ENCODE measurements around the gene SLC2A5.

DNA sequence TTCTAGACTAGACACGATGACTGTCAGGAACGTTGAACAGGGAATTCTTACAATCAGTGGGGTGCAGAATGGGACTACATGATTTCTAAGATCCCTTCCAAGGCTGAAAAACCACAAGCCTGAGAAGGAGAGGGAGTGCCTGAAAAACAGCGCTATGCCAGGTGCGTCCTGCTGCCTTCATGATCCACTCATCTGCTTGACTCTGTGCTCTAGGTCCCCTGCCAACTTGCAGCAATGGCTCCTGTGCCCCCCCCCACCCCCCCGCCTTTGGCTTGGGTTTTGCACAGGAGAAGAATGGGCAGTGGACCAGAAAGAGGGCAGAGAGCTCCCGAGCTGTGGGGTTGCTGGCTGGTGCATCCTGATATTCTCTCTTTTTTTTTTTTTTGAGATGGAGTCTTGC, 49.1 kb downstream of the SLC2A5 start:
- no peak for TF ChIP-seq RFX5 (IDR thresholded peaks at IDR 0.05; ENCODE audit: low read depth, low read length)
- TF ChIP-seq, protein P1, sequence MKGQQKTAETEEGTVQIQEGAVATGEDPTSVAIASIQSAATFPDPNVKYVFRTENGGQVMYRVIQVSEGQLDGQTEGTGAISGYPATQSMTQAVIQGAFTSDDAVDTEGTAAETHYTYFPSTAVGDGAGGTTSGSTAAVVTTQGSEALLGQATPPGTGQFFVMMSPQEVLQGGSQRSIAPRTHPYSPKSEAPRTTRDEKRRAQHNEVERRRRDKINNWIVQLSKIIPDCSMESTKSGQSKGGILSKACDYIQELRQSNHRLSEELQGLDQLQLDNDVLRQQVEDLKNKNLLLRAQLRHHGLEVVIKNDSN (CRISPR knock-in tag; IDR thresholded peaks at IDR 0.05), result no peak
- no peak for TF ChIP-seq ZNF274 (IDR thresholded peaks at IDR 0.05; ENCODE audit: borderline replicate concordance, low read depth, low read length)
- TF ChIP-seq, protein P2, sequence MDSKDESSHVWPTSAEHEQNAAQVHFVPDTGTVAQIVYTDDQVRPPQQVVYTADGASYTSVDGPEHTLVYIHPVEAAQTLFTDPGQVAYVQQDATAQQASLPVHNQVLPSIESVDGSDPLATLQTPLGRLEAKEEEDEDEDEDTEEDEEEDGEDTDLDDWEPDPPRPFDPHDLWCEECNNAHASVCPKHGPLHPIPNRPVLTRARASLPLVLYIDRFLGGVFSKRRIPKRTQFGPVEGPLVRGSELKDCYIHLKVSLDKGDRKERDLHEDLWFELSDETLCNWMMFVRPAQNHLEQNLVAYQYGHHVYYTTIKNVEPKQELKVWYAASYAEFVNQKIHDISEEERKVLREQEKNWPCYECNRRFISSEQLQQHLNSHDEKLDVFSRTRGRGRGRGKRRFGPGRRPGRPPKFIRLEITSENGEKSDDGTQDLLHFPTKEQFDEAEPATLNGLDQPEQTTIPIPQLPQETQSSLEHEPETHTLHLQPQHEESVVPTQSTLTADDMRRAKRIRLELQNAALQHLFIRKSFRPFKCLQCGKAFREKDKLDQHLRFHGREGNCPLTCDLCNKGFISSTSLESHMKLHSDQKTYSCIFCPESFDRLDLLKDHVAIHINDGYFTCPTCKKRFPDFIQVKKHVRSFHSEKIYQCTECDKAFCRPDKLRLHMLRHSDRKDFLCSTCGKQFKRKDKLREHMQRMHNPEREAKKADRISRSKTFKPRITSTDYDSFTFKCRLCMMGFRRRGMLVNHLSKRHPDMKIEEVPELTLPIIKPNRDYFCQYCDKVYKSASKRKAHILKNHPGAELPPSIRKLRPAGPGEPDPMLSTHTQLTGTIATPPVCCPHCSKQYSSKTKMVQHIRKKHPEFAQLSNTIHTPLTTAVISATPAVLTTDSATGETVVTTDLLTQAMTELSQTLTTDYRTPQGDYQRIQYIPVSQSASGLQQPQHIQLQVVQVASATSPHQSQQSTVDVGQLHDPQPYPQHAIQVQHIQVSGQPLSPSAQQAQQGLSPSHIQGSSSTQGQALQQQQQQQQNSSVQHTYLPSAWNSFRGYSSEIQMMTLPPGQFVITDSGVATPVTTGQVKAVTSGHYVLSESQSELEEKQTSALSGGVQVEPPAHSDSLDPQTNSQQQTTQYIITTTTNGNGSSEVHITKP (IDR thresholded peaks at IDR 0.05; ENCODE audit: partially characterized antibody), result no peak
- TF ChIP-seq COPS2 (conservative IDR thresholded peaks at IDR 0.05), result no peak
- no peak for TF ChIP-seq POLR2A (conservative IDR thresholded peaks at IDR 0.05)
- TF ChIP-seq, protein P3, sequence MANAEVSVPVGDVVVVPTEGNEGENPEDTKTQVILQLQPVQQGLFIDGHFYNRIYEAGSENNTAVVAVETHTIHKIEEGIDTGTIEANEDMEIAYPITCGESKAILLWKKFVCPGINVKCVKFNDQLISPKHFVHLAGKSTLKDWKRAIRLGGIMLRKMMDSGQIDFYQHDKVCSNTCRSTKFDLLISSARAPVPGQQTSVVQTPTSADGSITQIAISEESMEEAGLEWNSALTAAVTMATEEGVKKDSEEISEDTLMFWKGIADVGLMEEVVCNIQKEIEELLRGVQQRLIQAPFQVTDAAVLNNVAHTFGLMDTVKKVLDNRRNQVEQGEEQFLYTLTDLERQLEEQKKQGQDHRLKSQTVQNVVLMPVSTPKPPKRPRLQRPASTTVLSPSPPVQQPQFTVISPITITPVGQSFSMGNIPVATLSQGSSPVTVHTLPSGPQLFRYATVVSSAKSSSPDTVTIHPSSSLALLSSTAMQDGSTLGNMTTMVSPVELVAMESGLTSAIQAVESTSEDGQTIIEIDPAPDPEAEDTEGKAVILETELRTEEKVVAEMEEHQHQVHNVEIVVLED (CRISPR knock-in tag; IDR thresholded peaks at IDR 0.05), result no peak
- TF ChIP-seq KAT2B (IDR thresholded peaks at IDR 0.05; ENCODE audit: low read depth, low read length), result no peak
- TF ChIP-seq TOE1 (IDR thresholded peaks at IDR 0.05; ENCODE audit: borderline replicate concordance), result no peak
- no peak for TF ChIP-seq TOE1 (CRISPR knock-in tag; IDR thresholded peaks at IDR 0.05; ENCODE audit: borderline replicate concordance, low read depth)
